Mesodermal cell (in vitro differentiated cells): ENCODE data around the gene CCNL1.

Experiments used
- H3K27ac ChIP-seq: 2 replicates; pipeline ENCODE4 v1.7.0; 2013; ENCODE audit warnings: mild to moderate bottlenecking, low read depth, low read length, moderate library complexity; ENCODE audit not compliant: severe bottlenecking
- H3K36me3 ChIP-seq: 2 replicates; pipeline ENCODE4 v1.7.1; 2013; ENCODE audit warnings: mild to moderate bottlenecking, low read length, moderate library complexity; ENCODE audit not compliant: control insufficient read depth, insufficient read depth
- H3K4me1 ChIP-seq: one replicate; pipeline ENCODE4 v1.7.1; 2013; ENCODE audit warnings: mild to moderate bottlenecking, low read length; ENCODE audit not compliant: insufficient read depth, control insufficient read depth, poor library complexity, severe bottlenecking
- H3K4me3 ChIP-seq: 2 replicates; pipeline ENCODE4 v1.7.0; 2013; ENCODE audit warnings: low read length, control low read depth, mild to moderate bottlenecking; ENCODE audit not compliant: insufficient read depth, poor library complexity, severe bottlenecking; ENCODE audit errors: extremely low read depth
- H3K9me3 ChIP-seq: 2 replicates; pipeline ENCODE4 v1.7.1; 2013; ENCODE audit warnings: mild to moderate bottlenecking, low read length, moderate library complexity; ENCODE audit not compliant: control insufficient read depth
- WGBS, 2 experiments: methylation state at CpG; one replicate each; pipeline ENCODE4 v1.1.5; 2013; ENCODE audit warnings: missing lambda C conversion rate in 2 of 2; ENCODE audit not compliant: insufficient coverage in 2 of 2; 5-methylcytosine and 5-hydroxymethylcytosine counted together

The CCNL1 gene

DNA sequence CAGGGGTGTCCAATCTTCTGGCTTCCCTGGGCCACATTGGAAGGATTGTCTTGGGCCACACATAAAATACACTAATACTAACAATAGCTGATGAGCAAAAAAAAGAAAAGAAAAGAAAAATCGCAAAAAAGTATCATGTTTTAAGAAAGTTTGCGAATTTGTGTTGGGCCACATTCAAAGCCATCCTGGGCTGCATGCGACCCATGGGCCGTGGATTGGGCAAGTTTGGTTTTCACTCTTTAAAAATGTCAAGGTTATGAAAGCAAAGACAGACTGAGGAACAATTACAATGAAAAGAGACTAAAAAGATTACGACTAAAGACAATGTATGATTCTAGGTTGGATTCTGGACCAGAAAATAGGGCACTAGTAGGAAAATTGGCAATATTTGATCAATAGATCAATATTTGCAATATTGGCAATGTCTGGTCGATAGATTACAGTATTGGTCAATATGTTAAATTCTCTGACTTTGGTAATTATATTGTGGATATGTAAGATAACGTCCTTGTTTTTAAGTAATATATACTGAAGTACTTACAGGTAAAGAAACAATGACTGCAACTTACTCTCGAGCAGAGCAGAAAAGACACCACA lies 19.9 kb downstream of the CCNL1 start:
- H3K9me3 ChIP-seq, result no peaks in the 10 kb centered on the region
- H3K36me3 ChIP-seq, result peaks cover 35% of the 10 kb centered on the region
- H3K4me1 ChIP-seq, result peaks cover 4% of the 10 kb centered on the region
- no peak overlapping the region for H3K27ac ChIP-seq
- no peak overlapping the region for H3K4me3 ChIP-seq
- WGBS, 2 experiments, result 98 to 100% methylated on average over 5 to 6 of the region's 8 CpGs

- WGBS, 2 experiments, result 91 to 100% methylated on average over 3 of the region's 6 CpGs
- Histone ChIP-seq H3K4me1 (peaks cover 4% of the 10 kb centered on the region), H3K9me3 (no peaks in the 10 kb centered on the region), H3K36me3 (peaks cover 7% of the 10 kb centered on the region), H3K4me3 (no peak overlapping the region), H3K27ac (no peak overlapping the region)
Measured at GRCh38 chr3:157136647-157137387, 23.1 kb downstream of the CCNL1 start.

- H3K36me3 ChIP-seq, result peaks cover 7% of the 10 kb centered on the region
- no peak overlapping the region for H3K27ac ChIP-seq
- no peak overlapping the region for H3K4me3 ChIP-seq
- H3K4me1 ChIP-seq, result peaks cover 9% of the 10 kb centered on the region
- no peaks in the 10 kb centered on the region for H3K9me3 ChIP-seq
- WGBS, 2 experiments, result 71 to 92% methylated on average over 3 of the region's 5 CpGs
Measured at GRCh38 chr3:157135671-157136396, 24.1 kb downstream of the CCNL1 start.

DNA sequence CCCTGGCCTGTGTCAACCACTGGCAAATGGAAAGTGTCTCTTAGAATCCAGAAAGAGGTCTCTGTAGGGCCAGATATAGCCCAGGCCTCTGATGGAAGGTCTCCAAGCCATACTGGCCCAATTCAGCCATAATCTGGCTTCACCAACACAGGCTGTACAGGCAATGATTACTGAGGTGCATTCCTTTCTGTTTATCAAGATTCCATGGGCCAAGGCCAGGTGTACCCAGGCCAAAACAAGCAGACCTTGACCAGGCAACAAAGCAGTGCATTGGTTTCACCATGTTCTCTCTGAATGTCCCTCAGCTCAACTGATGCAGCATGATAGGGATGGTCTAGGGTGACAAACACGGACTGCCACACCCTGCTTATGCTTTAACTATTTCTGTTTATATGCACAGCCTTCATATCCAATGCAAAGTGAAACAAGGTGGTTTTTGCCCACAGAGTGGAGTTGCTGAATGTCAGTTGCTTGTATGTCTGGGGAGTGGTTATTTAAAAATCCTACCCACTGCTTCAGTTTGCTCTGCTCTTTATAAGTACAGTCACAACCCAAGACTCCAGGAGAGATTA lies 25.2 kb downstream of the CCNL1 start:
- WGBS, 2 experiments, result 83 to 100% methylated on average over 1 of the region's 1 CpG
- H3K9me3 ChIP-seq, result no peaks in the 10 kb centered on the region
- no peak overlapping the region for H3K4me3 ChIP-seq
- peaks cover 7% of the 10 kb centered on the region for H3K36me3 ChIP-seq
- no peak overlapping the region for H3K27ac ChIP-seq
- peaks cover 18% of the 10 kb centered on the region for H3K4me1 ChIP-seq

GRCh38 chr3:157133434-157134320 lies 26.3 kb downstream of the CCNL1 start:
- 84 to 100% methylated on average over 3 of the region's 4 CpGs for WGBS, 2 experiments
- Histone ChIP-seq H3K9me3 (no peaks in the 10 kb centered on the region), H3K4me1 (peaks cover 27% of the 10 kb centered on the region), H3K27ac (no peak overlapping the region), H3K4me3 (no peak overlapping the region), H3K36me3 (peaks cover 5% of the 10 kb centered on the region)

DNA sequence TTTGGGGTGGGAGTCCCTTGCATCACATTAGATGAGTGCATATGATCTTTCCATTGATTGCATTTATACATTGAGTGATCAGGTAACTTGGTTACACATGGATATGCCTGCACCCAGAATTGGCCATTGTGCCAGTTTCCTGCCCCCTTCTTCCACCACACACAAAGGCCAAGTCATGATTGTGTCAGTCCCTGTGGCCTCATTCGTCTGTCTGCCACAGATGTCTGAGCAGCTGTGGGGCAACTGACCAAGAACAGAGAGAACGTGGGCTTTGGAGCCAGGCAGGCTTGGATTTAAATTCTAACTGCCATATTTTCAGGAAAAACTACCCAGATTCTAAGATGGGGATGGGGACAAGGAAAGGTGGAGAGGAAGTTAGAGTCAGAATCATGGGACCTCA lies 27.0 kb downstream of the CCNL1 start:
- Histone ChIP-seq H3K9me3 (no peaks in the 10 kb centered on the region), H3K36me3 (no peaks in the 10 kb centered on the region), H3K4me1 (peaks cover 34% of the 10 kb centered on the region), H3K27ac (no peak overlapping the region), H3K4me3 (no peak overlapping the region)
- WGBS, 2 experiments, result 100% methylated on average over 2 of the region's 2 CpGs; no CpG with 5 or more reads in 1 of the 2 experiments

DNA sequence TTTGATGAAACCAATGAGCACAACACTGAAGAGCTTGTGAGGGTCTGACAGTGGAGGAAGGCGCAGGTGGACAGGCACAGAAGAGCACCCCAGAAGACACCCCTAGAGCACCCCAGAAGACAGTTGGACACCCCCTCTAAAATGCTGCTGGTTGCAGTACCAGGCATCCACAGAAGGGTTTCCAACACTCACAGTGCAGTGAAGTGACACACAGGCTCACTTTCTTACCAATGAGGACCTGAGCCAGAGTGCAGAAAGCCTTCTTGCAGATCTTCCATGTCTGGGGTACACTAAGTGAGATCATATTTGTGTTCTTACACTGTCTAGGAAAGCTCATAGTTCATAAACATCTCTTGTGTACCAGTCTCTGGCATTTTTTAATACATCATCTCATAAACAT lies 27.6 kb downstream of the CCNL1 start:
- Histone ChIP-seq H3K27ac (no peak overlapping the region), H3K4me3 (no peak overlapping the region), H3K36me3 (no peaks in the 10 kb centered on the region), H3K4me1 (peaks cover 38% of the 10 kb centered on the region), H3K9me3 (no peaks in the 10 kb centered on the region)
- WGBS, 2 experiments, result 100% methylated on average over 1 of the region's 1 CpG

GRCh38 chr3:157131861-157132260 lies 28.1 kb downstream of the CCNL1 start:
- Histone ChIP-seq H3K4me3 (no peak overlapping the region), H3K36me3 (no peaks in the 10 kb centered on the region), H3K27ac (no peak overlapping the region), H3K4me1 (peaks cover 41% of the 10 kb centered on the region), H3K9me3 (no peaks in the 10 kb centered on the region)
- 93% methylated on average over 3 of the region's 5 CpGs for WGBS, 2 experiments

- H3K9me3 ChIP-seq, result no peaks in the 10 kb centered on the region
- H3K36me3 ChIP-seq, result no peaks in the 10 kb centered on the region
- 16 to 32% methylated on average over 14 to 18 of the region's 23 CpGs for WGBS, 2 experiments
- H3K27ac ChIP-seq, result peak overlapping the region; percentile 92
- H3K4me3 ChIP-seq, result no peak overlapping the region
- peaks cover 51% of the 10 kb centered on the region for H3K4me1 ChIP-seq
Measured at GRCh38 chr3:157130467-157131251, 29.3 kb downstream of the CCNL1 start.
